NK-92 (cell line): Measurements from ENCODE around the gene MED25.
"Not testable (repeated sequence)": the region's sequence is repeated elsewhere in the genome, so short reads cannot be mapped to it uniquely, and the experiment has no call there.

ENCODE experiments used
- DNase-seq: peaks from one replicate; lab custom pipeline; 2025; ENCODE audit not compliant: unreplicated experiment; lab: John Stamatoyannopoulos, UW

The MED25 gene

GRCh38 chr19:49812997-49813861 is 4.9 kb upstream of the MED25 start, which contains the start of gene FUZ:
Gene FUZ, minus strand, starts transcription at chr19:49813292. Its CDS starts 186 bp downstream, at chr19:49813106.
- peak; percentile 56 for DNase-seq

- DNase-seq: no peak
These were observed 4.1 kb upstream of the MED25 start for GRCh38 chr19:49814010-49814409.

- no peak for DNase-seq
These were observed 1.5 kb upstream of the MED25 start for GRCh38 chr19:49816590-49816989.

- no peak for DNase-seq
These were observed 721 bp downstream of the MED25 start for GRCh38 chr19:49818649-49819370.

GRCh38 chr19:49819452-49820115 is 1.5 kb downstream of the MED25 start:
- not testable (repeated sequence) for DNase-seq

- no peak for DNase-seq
These were observed 2.0 kb downstream of the MED25 start for GRCh38 chr19:49820125-49820524.

- no peak for DNase-seq
These were observed 5.4 kb downstream of the MED25 start for GRCh38 chr19:49823472-49823871.

- DNase-seq: no peak
These were observed 6.6 kb downstream of the MED25 start for GRCh38 chr19:49824662-49825061.

GRCh38 chr19:49827034-49827433 is 8.9 kb downstream of the MED25 start:
- DNase-seq: no peak

- no peak for DNase-seq
These were observed 11.1 kb downstream of the MED25 start for GRCh38 chr19:49829200-49829599.

- no peak for DNase-seq
These were observed 11.6 kb downstream of the MED25 start for GRCh38 chr19:49829721-49830120.

- DNase-seq: no peak
These were observed 12.7 kb downstream of the MED25 start for GRCh38 chr19:49830766-49831165.

- no peak for DNase-seq
These were observed 13.5 kb downstream of the MED25 start for GRCh38 chr19:49831592-49831991.

- DNase-seq: no peak
These were observed 14.5 kb downstream of the MED25 start for GRCh38 chr19:49832556-49832955.

- no peak for DNase-seq
These were observed 15.5 kb downstream of the MED25 start for GRCh38 chr19:49833599-49833998.

GRCh38 chr19:49835562-49835961 is 17.5 kb downstream of the MED25 start:
- no peak for DNase-seq

GRCh38 chr19:49836176-49837008 is 18.3 kb downstream of the MED25 start:
- no peak for DNase-seq

GRCh38 chr19:49837009-49837310 is 18.9 kb downstream of the MED25 start:
- no peak for DNase-seq

- DNase-seq: no peak
These were observed 19.3 kb downstream of the MED25 start for GRCh38 chr19:49837425-49837824.

GRCh38 chr19:49838885-49839588 is 20.9 kb downstream of the MED25 start:
- no peak for DNase-seq
